Tibial artery (tissue), 4 donors: ENCODE data around the gene TMEM240.

Source experiments
- DNase-seq, 2 donors: peaks; one replicate each; pipeline ENCODE4 v3.0.0-alpha.2; 2019
- H3K27ac ChIP-seq, 2 donors: fragments of 200-600 bp; sonication (generic) in 1 of 2; 1 replicate in 1 of 2; 2 replicates in 1 of 2; pipeline ENCODE4 v1.5.1; 2018 to 2019; ENCODE audit warnings: mild to moderate bottlenecking in 1 of 2
- H3K27me3 ChIP-seq, 2 donors: fragments of 200-600 bp; sonication (generic) in 1 of 2; one replicate each; pipeline versions ENCODE4 v1.5.1 to v1.6.0; 2016 to 2019
- H3K36me3 ChIP-seq, 3 donors: fragments of 200-600 bp; sonication (generic) in 2 of 3; one replicate each; pipeline ENCODE4 v1.5.1; 2016 to 2019; ENCODE audit warnings: mild to moderate bottlenecking in 2 of 3
- H3K4me1 ChIP-seq, 4 donors: fragments of 200-600 bp; sonication (generic) in 2 of 4; 1 replicate in 3 of 4; 2 replicates in 1 of 4; pipeline ENCODE4 v1.5.1; 2016 to 2019
- H3K4me3 ChIP-seq, 2 donors: fragments of 200-600 bp; sonication (generic) in 1 of 2; 1 replicate in 1 of 2; 2 replicates in 1 of 2; pipeline ENCODE4 v1.5.1; 2018 to 2019; ENCODE audit warnings: mild to moderate bottlenecking in 2 of 2
- H3K9me3 ChIP-seq, 3 donors: fragments of 200-600 bp; sonication (generic) in 1 of 3; one replicate each; pipeline ENCODE4 v1.5.1; 2016 to 2019
- intact Hi-C: fragments of 100-400 bp; cut with DNase I; formaldehyde crosslinking; loops from one replicate; pipeline ENCODE4 v1.15.0; 2023; ENCODE audit warnings: low total_unique reads
- TF ChIP-seq, protein P1 (sequence below), 2 experiments: fragments of 200-600 bp in 1 of 2; fragments of 450-650 bp in 1 of 2; IDR thresholded peaks; one replicate each; pipeline ENCODE4 v1.5.1; 2017 to 2019; ENCODE audit warnings: antibody characterized with exemption in 2 of 2, mild to moderate bottlenecking in 1 of 2, moderate library complexity in 1 of 2

The TMEM240 gene

DNA sequence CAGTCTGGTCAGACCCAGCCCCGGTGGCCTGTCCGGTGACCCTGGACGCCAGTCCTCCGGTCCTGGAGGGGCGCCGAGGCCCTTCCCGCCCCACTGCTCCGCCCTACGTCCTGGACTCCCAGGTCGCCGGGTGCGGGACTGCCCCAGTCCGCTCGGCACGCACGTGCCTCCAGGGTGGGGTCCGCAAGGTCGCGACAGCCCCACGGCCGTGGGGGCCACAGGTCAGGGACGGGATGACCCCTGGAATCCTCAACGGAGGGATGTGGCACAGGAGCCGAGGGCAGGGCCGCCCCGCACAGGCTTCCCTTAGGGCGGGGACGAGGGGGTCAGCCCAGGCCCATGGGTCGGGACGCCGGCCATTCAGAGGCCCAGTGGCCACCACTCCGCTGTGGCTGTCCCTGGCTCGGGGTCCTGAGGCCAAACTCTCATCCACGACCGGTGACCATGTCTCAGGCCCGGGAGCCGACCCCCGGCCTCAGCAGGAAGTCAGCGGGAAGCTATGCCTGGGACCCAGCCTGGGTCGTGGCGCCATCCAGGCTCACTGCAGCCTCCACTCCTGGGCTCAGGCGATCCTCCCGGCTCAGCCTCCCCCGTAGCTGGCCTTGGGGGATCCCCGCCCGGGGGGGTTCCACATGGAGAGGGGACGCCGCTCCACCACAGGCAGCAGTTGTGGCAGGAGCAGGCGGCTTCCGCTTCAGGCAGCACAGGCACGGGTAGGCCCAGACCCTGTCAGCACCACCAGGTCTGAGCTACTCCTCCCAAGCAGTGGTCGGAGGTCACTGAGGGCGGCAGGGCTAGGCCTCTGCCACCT, 599 bp upstream of the TMEM240 start:
- intact Hi-C loops, result no loop called here

DNA sequence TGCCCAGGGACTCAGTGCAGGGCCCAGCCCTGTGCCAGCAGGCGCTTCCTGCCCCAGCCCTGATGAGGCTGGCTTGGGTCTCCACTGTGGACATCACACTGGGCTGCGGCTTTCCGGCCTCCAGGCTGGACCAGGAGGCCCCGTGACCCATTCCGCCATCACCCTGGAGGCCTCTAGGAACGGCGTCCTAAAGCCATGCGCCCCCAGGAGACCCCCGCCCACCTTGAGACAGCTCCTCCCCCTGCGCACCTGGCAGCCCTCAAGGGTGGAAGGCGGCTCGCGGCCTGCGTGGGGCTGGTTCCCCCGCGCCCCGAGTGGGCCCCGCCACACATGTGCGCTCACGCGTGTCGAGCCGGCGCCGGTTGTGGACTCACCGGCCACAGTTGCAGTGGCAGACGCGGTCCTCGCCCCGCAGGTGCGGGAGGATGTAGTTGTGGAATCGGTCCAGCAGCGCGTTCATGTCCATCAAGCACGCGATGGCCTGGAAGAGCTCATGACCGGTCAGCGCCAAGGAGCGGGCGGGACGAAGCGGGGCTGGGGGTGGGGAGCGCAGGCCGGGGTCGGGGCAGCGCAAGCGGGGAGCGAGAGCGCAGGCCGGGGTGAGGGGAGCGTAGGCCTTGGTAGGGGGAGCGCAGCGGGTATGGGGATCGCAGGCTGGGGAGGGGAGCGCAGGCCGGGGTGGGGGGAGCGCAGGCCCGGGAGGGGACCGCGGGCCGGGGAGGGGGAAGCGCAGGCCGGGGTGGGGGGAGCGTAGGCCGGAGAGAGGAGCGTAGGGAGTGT, 924 bp downstream of the TMEM240 start:
- peaks cover 0 to 47% (median 27%) of the 10 kb centered on the region in 3 donors for H3K36me3 ChIP-seq
- TF ChIP-seq, protein P1, sequence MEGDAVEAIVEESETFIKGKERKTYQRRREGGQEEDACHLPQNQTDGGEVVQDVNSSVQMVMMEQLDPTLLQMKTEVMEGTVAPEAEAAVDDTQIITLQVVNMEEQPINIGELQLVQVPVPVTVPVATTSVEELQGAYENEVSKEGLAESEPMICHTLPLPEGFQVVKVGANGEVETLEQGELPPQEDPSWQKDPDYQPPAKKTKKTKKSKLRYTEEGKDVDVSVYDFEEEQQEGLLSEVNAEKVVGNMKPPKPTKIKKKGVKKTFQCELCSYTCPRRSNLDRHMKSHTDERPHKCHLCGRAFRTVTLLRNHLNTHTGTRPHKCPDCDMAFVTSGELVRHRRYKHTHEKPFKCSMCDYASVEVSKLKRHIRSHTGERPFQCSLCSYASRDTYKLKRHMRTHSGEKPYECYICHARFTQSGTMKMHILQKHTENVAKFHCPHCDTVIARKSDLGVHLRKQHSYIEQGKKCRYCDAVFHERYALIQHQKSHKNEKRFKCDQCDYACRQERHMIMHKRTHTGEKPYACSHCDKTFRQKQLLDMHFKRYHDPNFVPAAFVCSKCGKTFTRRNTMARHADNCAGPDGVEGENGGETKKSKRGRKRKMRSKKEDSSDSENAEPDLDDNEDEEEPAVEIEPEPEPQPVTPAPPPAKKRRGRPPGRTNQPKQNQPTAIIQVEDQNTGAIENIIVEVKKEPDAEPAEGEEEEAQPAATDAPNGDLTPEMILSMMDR (IDR thresholded peaks at IDR 0.05), result no peak
- no peak for DNase-seq

More for the DNA sequence above, 599 bp upstream of the TMEM240 start:
- H3K4me1 ChIP-seq, result peaks cover 0 to 27% (median 14%) of the 10 kb centered on the region in 4 donors
- peaks cover 0 to 32% (median 21%) of the 10 kb centered on the region in 3 donors for H3K36me3 ChIP-seq
- no peaks in the 10 kb centered on the region for H3K27me3 ChIP-seq
- TF ChIP-seq, protein P1 (IDR thresholded peaks at IDR 0.05), result no peak
- peak overlapping the region; percentile 62 to 77 for H3K4me3 ChIP-seq
- H3K27ac ChIP-seq, result peak overlapping the region; percentile 59 to 78
- no peak for DNase-seq
- H3K9me3 ChIP-seq, result no peaks in the 10 kb centered on the region

DNA sequence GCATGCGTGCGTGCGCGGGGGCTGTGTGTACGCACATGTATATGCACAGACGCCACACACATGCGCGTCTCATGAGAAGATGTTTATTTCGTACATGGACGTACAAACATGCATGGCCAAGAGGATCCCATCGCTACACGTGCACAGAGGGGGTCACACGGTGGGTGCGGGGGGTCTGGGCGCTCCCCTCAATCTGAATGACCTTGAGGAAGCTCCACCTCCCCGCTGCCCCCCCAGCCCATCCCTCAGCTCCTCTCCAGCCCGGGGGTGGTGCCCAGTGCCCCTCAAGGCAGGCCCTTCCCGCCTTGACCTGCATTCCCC, 1.5 kb downstream of the TMEM240 start:
- Histone ChIP-seq H3K36me3 (peaks cover 0 to 50% (median 27%) of the 10 kb centered on the region in 3 donors), H3K4me3 (peak overlapping the region; percentile 62 to 77), H3K27me3 (no peaks in the 10 kb centered on the region), H3K9me3 (no peaks in the 10 kb centered on the region), H3K4me1 (peaks cover 0 to 27% (median 14%) of the 10 kb centered on the region in 4 donors), H3K27ac (peak overlapping the region; percentile 59 to 78)
- TF ChIP-seq, protein P1 (IDR thresholded peaks at IDR 0.05), result no peak
- intact Hi-C loops, result no loop called here
- no peak for DNase-seq

More for the DNA sequence above, 924 bp downstream of the TMEM240 start:
- Histone ChIP-seq H3K4me1 (peaks cover 0 to 27% (median 14%) of the 10 kb centered on the region in 4 donors), H3K27ac (peak overlapping the region; percentile 59 to 78), H3K27me3 (no peaks in the 10 kb centered on the region), H3K4me3 (peak overlapping the region; percentile 62 to 77), H3K9me3 (no peaks in the 10 kb centered on the region)
- intact Hi-C loops, result no loop called here

DNA sequence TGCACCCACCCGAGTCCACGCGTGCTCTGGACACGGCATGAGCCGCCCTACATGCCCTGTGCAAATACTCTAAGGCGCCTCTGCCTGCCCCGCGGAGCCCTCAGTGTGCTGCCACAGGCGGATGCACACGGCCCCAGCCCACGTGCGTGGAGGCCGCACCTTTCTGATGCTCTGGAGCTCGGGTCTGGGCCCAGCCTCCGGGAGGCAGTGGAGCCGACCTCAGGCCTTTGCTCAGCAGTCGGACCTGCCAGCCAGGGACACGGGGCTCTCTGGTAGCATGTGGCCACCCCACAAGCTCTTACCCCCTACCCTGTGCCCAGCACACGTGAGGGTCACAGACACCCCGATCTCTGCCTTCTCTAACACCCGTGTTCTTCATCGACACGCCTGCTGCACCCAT, 2.1 kb downstream of the TMEM240 start:
- intact Hi-C loops, result no loop called here
- Histone ChIP-seq H3K27me3 (no peaks in the 10 kb centered on the region), H3K27ac (no peak overlapping the region), H3K4me3 (no peak overlapping the region), H3K4me1 (peaks cover 0 to 24% (median 17%) of the 10 kb centered on the region in 4 donors), H3K36me3 (peaks cover 0 to 47% (median 22%) of the 10 kb centered on the region in 3 donors), H3K9me3 (no peaks in the 10 kb centered on the region)
- no peak for DNase-seq
- TF ChIP-seq, protein P1 (IDR thresholded peaks at IDR 0.05), result no peak

DNA sequence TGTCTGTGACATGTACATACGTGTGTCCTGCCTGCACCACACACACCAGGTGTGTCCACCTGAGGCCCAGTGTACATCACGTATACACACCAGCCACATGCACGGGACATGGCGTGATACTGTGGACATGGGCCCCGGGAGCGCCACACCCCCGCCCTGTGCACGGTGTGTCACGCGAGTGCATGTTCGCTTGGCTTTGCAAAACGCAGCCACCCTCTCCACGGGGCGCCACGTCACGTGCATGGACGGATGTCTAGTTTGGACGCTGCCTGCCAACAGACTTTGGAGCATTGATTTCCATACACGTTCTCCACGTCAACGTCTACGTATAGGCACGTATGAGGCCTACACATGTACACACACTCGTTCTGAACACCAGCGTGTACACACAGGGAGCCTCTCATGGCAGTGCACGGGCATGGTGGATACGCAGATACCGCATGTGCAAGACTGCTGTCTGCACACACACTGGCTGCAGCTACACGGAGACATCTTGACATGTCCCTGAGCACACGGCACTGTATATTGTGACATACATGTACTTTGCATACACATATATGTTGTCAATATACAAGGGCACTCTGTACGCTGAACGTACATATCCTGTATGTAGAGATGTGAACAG, 2.7 kb downstream of the TMEM240 start:
- H3K4me3 ChIP-seq, result no peak overlapping the region
- no peaks in the 10 kb centered on the region for H3K9me3 ChIP-seq
- peaks cover 0 to 26% (median 15%) of the 10 kb centered on the region in 4 donors for H3K4me1 ChIP-seq
- intact Hi-C loops, result no loop called here
- TF ChIP-seq, protein P1 (IDR thresholded peaks at IDR 0.05), result no peak
- peaks cover 0 to 42% (median 19%) of the 10 kb centered on the region in 3 donors for H3K36me3 ChIP-seq
- H3K27me3 ChIP-seq, result no peaks in the 10 kb centered on the region
- H3K27ac ChIP-seq, result no peak overlapping the region
- no peak for DNase-seq
